ENCODE results near the gene PRSS56. TPM values are rescaled to one million over a fixed set of nuclear protein-coding genes. Genes with fewer than 3 reads are reported as not detected.

Gene PRSS56
- total and polyA plus RNA-seq, 2 of the 13 experiments (the other 11 are each of a cell fraction or from before 2014, with no cell fraction given): not detected

DNA sequence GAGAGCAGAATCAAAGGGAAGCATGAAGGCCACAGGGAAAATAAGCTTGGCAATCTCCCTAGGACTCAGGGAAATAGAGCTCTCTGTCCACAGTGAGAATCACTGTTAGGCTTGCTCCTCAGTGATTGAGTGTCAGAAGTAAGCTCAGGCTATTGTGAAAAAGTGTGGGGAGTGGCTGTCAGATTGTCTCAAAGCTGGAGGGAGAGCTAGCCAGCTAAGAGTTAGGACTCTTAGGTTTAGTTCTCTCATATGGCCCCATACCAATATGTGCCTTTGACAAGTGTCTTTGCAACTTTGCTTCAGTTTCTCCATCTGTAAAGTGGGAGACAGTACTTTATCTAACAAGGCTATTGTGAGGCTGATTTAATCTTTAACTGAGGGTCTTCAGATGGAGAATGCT lies 47.5 kb downstream of the PRSS56 start:
- TF ChIP-seq ZFP90 (CRISPR knock-in tag; IDR thresholded peaks at IDR 0.05; ENCODE audit: borderline replicate concordance): no peak
- no peak for TF ChIP-seq MED13 (CRISPR knock-in tag; IDR thresholded peaks at IDR 0.05)
- TF ChIP-seq HIC2 (CRISPR knock-in tag; IDR thresholded peaks at IDR 0.05; ENCODE audit: low read depth): no peak
- TF ChIP-seq POLR2AphosphoS2 (IDR thresholded peaks at IDR 0.05; ENCODE audit: low read depth, low read length): no peak
- TF ChIP-seq DMAP1 (CRISPR knock-in tag; IDR thresholded peaks at IDR 0.05): no peak
- Histone ChIP-seq H3K4me1 (ENCODE audit: insufficient read depth, low read length) (peaks cover 4% of the 10 kb centered on the region), H3K4me2 (ENCODE audit: low read depth, low read length) (no peak overlapping the region), H3K9ac (ENCODE audit: insufficient read depth, low read depth, low read length) (no peak overlapping the region), H2AFZ (ENCODE audit: low read length) (no peak overlapping the region), H4K20me1 (ENCODE audit: insufficient read depth, low read length) (no peaks in the 10 kb centered on the region), H3K4me3 (replicated peaks in 1 of 3; ENCODE audit: insufficient read depth in 1 of 3, low read depth in 2 of 3, low read length in 3 of 3) (no peak overlapping the region), H3K79me2 (ENCODE audit: insufficient read depth, low read length) (no peaks in the 10 kb centered on the region), H3K27ac (ENCODE audit: extremely low read length, insufficient read depth, low read length) (no peak overlapping the region), H3K27me3 (ENCODE audit: control insufficient read depth in 1 of 2, insufficient read depth in 2 of 2, low read length in 2 of 2) (no peaks in the 10 kb centered on the region), H3K9me3 (ENCODE audit: low read length) (no peaks in the 10 kb centered on the region), H3K36me3 (replicated peaks in 1 of 2; ENCODE audit: control insufficient read depth in 1 of 2, insufficient read depth in 2 of 2, low read length in 2 of 2) (peaks cover 43 to 79% of the 10 kb centered on the region in 2 experiments)
- intact Hi-C loops (cut with micrococcal nuclease; ENCODE audit: unreplicated experiment) (no loop called here), in situ Hi-C loops (cut with HindIII; ENCODE audit: extremely low pct_ligation_motif_present, low pct_unique_long_range_greater_than_20kb) (no loop called here)
- CTCF ChIA-PET (ENCODE audit: low intra/inter-chr PET ratio, low total read pairs): no interaction called here
- POLR2A ChIA-PET: no interaction called here
- DNase-seq (ENCODE audit: low spot score): no peak
- FAIRE-seq: no peak
- BruUV-seq (replicated peaks): no TSS peak
- ATAC-seq: no peak

DNA sequence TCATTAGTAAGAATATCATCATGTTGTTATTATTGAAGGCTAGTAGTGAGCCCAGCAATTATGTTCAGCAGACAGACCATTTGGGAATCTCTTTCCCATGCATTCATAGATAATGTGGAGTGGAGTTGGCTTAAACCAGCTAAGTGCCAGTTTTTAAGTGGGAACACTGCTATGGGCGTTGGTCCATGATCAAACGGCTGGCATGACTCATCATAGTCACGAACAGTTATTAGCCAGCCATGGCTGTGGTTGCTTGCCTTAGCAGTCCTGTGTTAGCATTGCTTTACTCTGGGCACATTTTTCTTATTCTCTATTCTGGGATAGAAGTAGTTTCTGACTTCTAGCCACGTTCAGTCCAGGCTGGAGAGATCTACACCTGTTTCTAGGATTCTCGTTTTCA lies 48.0 kb downstream of the PRSS56 start:
- no TSS peak for BruUV-seq (replicated peaks)
- CTCF ChIA-PET (ENCODE audit: low intra/inter-chr PET ratio, low total read pairs): no interaction called here
- H3K4me2 ChIP-seq (ENCODE audit: low read depth, low read length): no peak overlapping the region
- H3K79me2 ChIP-seq (ENCODE audit: insufficient read depth, low read length): no peaks in the 10 kb centered on the region
- intact Hi-C loops (cut with micrococcal nuclease; ENCODE audit: unreplicated experiment): no loop called here
- ATAC-seq (no peak), DNase-seq (ENCODE audit: low spot score) (no peak), FAIRE-seq (no peak)
- H3K4me3 ChIP-seq (replicated peaks in 1 of 3; ENCODE audit: insufficient read depth in 1 of 3, low read depth in 2 of 3, low read length in 3 of 3): no peak overlapping the region
- in situ Hi-C loops (cut with HindIII; ENCODE audit: extremely low pct_ligation_motif_present, low pct_unique_long_range_greater_than_20kb): no loop called here
- H3K27ac ChIP-seq (ENCODE audit: extremely low read length, insufficient read depth, low read length): no peak overlapping the region
- H3K9me3 ChIP-seq (ENCODE audit: low read length): no peaks in the 10 kb centered on the region
- H3K27me3 ChIP-seq (ENCODE audit: control insufficient read depth in 1 of 2, insufficient read depth in 2 of 2, low read length in 2 of 2): no peaks in the 10 kb centered on the region
- POLR2A ChIA-PET: interaction anchor here (1.7 kb wide), 1 partner anchor 18 kb away, joined by 5 read pairs; the partner anchor contains the start of genes EIF4E2 and TIGD1
- H2AFZ ChIP-seq (ENCODE audit: low read length): no peak overlapping the region
- peaks cover 8% of the 10 kb centered on the region for H3K4me1 ChIP-seq (ENCODE audit: insufficient read depth, low read length)
- no peaks in the 10 kb centered on the region for H4K20me1 ChIP-seq (ENCODE audit: insufficient read depth, low read length)
- no peak overlapping the region for H3K9ac ChIP-seq (ENCODE audit: insufficient read depth, low read depth, low read length)
- WGBS (ENCODE audit: low lambda C conversion rate): 97% methylated on average over 5 of the region's 5 CpGs
- H3K36me3 ChIP-seq (replicated peaks in 1 of 2; ENCODE audit: control insufficient read depth in 1 of 2, insufficient read depth in 2 of 2, low read length in 2 of 2): peaks cover 43 to 78% of the 10 kb centered on the region in 2 experiments
- TF ChIP-seq ZNF430 (CRISPR knock-in tag; IDR thresholded peaks at IDR 0.05) (no peak), ZBTB34 (CRISPR knock-in tag; IDR thresholded peaks at IDR 0.05) (no peak), CHD2 (IDR thresholded peaks at IDR 0.05; ENCODE audit: low read depth, low read length) (no peak), ZFX (CRISPR knock-in tag; IDR thresholded peaks at IDR 0.05; ENCODE audit: low read depth) (no peak), ZBTB43 (CRISPR knock-in tag; conservative IDR thresholded peaks at IDR 0.05) (no peak), NR2F2 (IDR thresholded peaks at IDR 0.05; ENCODE audit: borderline replicate concordance, low read depth) (no peak)
- TF ChIP-seq, protein P1, sequence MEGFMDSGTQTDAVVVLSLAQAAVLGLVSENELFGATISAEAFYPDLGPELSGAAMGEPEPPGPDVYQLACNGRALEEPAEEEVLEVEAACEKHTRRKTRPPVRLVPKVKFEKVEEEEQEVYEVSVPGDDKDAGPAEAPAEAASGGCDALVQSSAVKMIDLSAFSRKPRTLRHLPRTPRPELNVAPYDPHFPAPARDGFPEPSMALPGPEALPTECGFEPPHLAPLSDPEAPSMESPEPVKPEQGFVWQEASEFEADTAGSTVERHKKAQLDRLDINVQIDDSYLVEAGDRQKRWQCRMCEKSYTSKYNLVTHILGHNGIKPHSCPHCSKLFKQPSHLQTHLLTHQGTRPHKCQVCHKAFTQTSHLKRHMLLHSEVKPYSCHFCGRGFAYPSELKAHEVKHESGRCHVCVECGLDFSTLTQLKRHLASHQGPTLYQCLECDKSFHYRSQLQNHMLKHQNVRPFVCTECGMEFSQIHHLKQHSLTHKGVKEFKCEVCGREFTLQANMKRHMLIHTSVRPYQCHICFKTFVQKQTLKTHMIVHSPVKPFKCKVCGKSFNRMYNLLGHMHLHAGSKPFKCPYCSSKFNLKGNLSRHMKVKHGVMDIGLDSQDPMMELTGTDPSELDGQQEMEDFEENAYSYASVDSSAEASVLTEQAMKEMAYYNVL (CRISPR knock-in tag; IDR thresholded peaks at IDR 0.05; ENCODE audit: borderline replicate concordance): no peak
- TF ChIP-seq, protein P2, sequence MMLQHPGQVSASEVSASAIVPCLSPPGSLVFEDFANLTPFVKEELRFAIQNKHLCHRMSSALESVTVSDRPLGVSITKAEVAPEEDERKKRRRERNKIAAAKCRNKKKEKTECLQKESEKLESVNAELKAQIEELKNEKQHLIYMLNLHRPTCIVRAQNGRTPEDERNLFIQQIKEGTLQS (CRISPR knock-in tag; IDR thresholded peaks at IDR 0.05): no peak

Measured in HepG2 (cell line).